Stomach (tissue), 4 donors: ENCODE measurements around the gene SDF2L1.

Experiments
- CTCF ChIP-seq, 7 experiments: fragments of 450-650 bp in 4 of 7; fragments of 200-600 bp in 3 of 7; sonication (generic) in 3 of 7; IDR thresholded peaks; one replicate each; pipeline ENCODE4 v1.5.1; 2016 to 2019; ENCODE audit warnings: antibody characterized with exemption in 7 of 7, control low read depth in 2 of 7, mild to moderate bottlenecking in 1 of 7
- POLR2AphosphoS5 ChIP-seq, 3 donors: sonication (generic); formaldehyde crosslinking; IDR thresholded peaks; one replicate each; pipeline ENCODE4 v1.6.1; 2016; ENCODE audit warnings: antibody characterized with exemption in 3 of 3

- TF ChIP-seq CTCF (IDR thresholded peaks at IDR 0.05), result no peak
- TF ChIP-seq POLR2AphosphoS5 (IDR thresholded peaks at IDR 0.05), result no peak
These were observed 5.4 kb upstream of the SDF2L1 start for GRCh38 chr22:21636629-21637218.
